NCI-H1930 (cell line): ENCODE measurements around the gene AKAP11.
"Not testable (repeated sequence)": the region's sequence is repeated elsewhere in the genome, so short reads cannot be mapped to it uniquely, and the experiment has no call there.

Source experiments
- DNase-seq, 2 experiments: peaks; one replicate each; lab custom pipeline; 2025; lab: John Stamatoyannopoulos, UW

The AKAP11 gene, protein sequence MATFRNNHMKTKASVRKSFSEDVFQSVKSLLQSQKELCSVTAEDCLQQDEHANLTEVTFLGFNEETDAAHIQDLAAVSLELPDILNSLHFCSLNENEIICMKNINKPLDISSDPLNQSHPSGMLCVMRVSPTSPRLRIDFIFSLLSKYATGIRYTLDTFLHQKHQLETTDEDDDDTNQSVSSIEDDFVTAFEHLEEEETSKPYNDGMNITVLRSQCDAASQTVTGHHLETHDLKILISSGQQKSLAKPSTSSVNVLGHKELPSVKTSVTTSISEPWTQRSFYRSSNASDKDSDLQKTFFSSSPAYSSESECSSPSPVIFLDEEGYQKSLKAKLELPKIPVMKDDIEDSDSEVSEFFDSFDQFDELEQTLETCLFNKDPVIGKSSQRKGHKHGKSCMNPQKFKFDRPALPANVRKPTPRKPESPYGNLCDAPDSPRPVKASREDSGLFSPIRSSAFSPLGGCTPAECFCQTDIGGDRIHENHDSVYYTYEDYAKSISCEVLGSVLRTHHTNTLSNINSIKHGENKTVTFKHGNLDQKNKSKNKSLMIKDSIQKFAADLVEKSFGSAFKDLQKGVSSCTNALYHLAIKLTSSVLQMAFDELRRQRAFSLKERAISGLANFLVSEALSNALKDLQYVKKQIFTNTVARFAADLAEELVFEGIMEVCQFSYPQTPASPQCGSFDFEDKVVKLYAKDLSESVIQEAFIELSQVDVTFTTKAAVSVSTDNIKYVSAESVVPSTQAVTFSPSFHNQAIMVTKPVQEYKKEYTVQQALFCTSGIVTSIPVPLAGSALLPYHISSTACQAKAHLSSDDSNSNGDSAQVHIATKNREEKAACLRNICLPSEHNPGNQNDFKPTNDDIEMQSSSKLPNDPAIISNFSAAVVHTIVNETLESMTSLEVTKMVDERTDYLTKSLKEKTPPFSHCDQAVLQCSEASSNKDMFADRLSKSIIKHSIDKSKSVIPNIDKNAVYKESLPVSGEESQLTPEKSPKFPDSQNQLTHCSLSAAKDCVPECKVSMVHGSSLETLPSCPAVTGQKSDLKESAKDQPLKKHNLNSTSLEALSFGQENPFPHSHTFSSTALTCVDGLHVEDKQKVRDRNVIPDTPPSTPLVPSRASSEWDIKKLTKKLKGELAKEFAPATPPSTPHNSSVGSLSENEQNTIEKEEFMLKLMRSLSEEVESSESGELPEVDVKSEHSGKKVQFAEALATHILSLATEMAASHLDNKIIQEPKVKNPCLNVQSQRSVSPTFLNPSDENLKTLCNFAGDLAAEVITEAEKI (N-terminal part only)

GRCh38 chr13:42272115-42272803 lies at the start of gene AKAP11:
TSS of gene AKAP11 (plus strand) at chr13:42272152. CDS start at chr13:42286349, 14,197 bp downstream.
- peak in 1 of 2 experiments; percentile 56 for DNase-seq

DNA sequence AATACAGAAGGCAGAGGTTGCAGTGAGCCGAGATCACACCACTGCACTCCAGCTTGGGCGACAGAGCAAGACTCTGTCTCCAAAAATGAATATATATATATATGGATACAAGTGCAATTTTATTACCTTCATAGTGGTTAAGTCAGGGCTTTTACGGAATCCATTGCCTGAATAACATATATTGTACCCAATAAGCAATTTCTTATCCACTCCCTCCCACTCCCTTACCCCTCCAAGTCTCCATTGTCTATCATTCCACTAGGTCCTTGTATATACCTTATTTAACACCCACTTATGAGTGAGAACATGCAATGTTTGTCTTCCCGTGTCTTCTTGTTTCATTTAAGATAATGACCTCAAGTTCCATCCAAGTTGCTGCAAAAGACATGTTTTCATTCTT lies 48.3 kb upstream of the AKAP11 start:
- no peak for DNase-seq

DNA sequence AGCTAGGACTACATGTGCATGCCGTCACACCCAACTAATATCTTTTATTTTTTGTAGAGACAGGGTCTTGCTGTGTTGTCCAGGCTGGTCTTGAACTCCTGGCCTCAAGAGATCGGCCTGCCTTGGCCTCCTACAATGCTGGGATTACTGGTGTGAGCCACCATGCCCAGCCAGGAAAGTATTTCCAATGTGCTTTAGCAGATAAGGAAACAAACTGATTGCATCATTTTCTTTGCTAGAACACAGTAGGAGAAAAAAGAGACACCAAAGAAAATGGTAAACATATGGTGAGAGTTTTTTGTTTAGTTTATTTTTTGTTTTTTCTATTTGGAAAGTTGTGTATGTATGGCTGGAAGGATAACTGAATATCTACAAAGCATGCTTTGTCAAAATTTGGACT lies 46.9 kb upstream of the AKAP11 start:
- DNase-seq, result no peak

- DNase-seq, result not testable (repeated sequence)
These were observed 45.2 kb upstream of the AKAP11 start for GRCh38 chr13:42226759-42227158.

- DNase-seq, result no peak
These were observed 43.4 kb upstream of the AKAP11 start for GRCh38 chr13:42228527-42228926.

GRCh38 chr13:42229287-42229686 lies 42.7 kb upstream of the AKAP11 start:
- no peak for DNase-seq

DNA sequence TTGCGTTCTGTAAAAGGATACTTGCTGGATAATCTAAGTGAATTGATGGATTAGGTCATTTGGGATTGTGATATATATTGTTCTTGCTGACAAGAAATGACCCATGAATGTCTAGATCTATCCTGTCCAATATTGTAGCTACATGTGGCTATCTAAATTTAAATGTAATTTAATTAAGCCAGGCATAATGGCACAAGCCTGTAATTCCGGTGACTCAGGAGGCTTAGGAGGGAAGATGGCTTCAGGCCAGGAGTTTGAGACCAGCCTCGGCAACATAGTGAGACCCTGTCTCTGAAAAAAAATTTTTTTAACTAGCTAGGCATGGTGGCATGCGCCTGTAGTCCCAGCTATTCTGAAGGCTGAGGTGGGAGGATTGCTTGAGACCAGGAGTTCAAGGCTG lies 39.3 kb upstream of the AKAP11 start:
- DNase-seq, result no peak

- DNase-seq, result no peak
These were observed 38.2 kb upstream of the AKAP11 start for GRCh38 chr13:42233726-42234125.

DNA sequence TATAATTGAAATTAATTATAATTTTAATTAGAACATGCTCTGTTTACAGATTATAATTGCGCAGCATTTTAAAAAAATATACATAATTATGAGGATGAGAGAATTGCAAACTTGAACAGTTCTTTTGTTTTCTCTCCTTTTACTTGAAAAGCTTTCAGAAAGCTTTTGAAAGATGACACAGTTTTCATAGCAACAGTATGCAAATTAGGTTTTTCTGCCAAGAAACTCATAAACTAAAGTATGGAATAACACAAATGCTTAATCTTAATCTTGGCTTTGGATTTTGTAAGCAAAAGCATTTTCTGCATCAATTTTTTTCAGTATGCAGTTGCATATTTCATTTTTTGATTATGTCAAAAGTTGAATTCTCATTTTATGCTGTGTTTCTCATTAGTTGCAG lies 32.8 kb upstream of the AKAP11 start:
- no peak for DNase-seq

DNA sequence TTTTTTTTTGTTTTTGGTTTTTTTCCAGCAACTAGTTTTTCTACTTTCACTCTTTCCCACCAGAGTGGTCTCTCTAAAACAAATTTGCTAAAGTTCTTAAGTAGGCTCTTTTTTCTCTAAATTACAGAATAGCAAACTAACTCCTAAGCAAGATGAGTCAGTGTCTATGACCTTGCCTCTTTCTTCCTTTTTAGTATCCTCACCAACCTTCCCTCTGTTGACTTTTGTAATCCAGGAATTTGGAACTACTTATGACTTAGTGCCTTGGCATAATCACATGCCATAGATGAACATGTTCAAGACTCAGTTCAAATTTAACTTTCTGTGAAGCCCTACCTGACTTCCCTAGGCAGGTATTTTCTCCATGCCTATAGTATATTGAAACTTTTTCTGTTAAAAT lies 32.3 kb upstream of the AKAP11 start:
- no peak for DNase-seq

DNA sequence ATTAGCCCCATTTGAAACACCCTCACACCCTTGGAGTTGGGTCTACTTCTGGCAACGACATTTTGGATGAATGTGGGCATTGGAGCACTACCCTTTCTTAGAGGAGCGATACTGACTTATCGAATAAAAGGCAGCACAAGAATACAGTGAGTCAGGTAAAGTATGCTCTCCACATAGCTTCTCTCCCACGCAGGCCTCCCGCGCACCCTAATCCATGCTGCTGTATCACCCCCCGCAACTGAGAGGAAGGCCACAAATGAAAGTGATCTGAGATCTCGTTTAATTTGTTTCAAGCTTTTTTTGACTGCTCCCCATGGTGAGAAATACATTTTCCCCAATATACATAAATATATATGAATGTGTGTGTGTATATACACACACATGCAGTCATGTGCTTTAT lies 25.4 kb upstream of the AKAP11 start:
- DNase-seq, result no peak

GRCh38 chr13:42247883-42248282 lies 24.1 kb upstream of the AKAP11 start:
- DNase-seq, result no peak

DNA sequence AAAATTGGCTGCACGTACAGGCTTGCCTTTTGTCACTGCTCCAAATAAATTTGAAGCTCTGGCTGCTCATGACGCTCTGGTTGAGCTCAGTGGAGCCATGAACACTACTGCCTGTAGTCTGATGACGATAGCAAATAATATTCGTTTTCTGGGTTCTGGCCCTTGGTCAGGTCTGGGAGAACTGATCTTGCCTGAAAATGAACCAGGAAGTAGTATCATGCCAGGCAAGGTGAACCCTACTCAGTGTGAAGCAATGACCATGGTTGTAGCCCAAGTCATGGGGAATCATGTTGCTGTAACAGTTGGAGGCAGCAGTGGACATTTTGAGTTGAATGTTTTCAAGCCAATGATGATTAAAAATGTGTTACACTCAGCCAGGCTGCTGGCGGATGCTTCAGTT lies 16.1 kb upstream of the AKAP11 start:
- DNase-seq, result no peak

DNA sequence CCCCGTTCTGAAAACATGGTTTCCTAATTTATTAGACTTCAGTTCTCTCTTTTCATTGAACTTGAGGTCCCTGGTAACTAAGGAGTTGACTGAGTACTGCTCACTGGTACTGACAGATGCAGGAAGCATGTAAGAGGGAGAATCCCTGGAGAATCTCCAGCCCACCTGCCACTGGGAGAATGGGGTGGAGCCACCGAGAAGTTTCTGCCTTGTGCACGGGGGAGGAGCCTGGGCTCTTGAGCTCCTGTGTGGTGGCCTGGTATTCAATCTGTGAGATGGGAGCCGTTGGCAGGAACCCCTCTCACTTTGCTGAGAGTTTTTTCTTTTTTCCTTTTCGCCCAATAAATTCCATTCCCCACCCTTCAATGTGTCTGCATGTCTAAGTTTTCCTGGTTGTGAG lies 13.2 kb upstream of the AKAP11 start:
- no peak for DNase-seq

- no peak for DNase-seq
These were observed 12.4 kb upstream of the AKAP11 start for GRCh38 chr13:42259515-42259914.

DNA sequence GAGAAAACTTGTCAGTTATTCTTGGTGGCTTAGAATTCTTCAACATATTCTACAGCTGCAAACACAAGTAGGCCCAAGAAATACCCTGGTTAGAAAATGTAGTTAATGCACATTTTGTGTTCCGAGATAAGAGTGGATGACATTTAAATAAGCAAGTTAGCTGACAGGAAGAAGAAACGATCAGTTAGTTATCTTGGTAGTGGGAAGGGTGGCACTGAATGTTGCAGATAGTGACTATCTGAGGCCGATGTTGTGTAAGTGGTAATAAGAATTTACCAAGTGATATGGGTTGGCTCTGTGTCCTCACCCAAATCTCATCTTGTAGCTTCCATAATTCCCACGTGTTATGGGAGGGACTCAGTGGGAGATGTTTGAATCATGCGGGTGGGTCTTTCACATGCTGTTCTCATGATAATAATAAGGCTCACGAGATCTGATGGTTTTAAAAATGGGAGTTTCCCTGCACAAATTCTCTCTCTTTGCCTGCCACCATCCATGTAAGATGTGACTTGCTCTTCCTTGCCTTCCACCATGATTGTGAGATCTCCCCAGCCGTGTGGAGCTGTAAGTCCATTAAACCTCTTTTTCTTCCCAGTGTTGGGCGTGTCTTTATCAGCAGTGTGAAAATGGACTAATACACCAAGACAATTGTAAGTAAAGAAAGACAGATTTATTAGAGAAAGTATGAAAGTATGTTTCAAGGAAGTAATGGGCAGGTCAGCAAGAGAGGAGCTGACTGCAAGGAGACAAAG lies 10.9 kb upstream of the AKAP11 start:
- no peak for DNase-seq

DNA sequence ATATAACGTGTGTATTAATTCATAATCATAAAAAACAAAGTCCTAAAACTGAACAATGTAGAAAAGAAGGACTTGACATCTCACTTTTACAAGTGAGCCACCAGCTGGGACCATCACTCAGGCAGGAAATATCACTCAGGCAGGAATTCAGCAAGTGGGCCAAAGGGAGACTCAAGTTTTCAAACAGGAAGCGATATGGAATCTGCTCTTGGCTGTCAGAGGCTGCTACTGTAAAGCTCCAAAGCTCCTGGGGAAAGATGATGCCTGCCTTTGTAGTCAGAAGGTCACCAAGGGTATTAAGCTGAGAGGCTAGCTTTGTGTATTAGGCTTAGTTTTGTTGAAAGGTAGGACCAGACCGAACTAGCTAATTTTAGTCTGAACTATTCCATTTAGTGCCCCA lies 5.5 kb upstream of the AKAP11 start:
- no peak for DNase-seq

DNA sequence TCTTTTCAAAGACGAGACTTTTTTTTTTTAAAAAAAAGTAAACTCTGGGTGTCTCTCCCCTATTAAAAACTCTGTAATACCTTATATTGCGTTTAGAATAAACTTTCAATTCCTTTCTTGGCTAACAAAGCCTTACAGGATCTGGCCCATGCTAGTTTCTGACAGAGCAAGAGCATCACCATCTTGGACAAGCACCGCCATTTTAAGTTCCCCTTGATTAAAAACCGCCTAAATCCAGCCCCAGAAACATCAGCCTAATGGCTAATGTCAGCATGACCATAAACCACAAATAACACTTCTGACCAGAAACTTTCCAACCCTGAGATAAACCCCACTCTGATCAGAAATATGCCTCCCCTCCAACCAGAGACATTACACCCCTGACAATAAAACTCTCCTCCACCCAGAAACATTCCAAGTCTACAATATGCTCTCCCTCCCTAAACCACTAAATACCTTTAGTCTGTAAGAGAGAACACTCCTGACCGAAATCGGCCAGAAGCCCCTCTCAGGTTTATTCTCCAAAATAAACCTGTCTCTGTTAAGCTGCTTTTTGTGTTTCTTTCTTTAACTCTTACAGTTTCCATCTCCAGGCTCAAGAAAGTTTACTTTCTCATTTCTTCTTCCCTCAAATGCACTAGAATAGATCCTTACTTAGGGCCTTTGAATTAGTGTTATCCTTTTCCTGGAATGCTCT lies 1.6 kb upstream of the AKAP11 start:
- no peak for DNase-seq

- DNase-seq, result no peak
These were observed 1.1 kb upstream of the AKAP11 start for GRCh38 chr13:42270857-42271215.

- peak; percentile 92 to 95 for DNase-seq
These were observed 426 bp upstream of the AKAP11 start for GRCh38 chr13:42271337-42272114.
